SK-MEL-5 (cell line): Measurements from ENCODE around the gene ADCY1. TPM values are rescaled to one million over a fixed set of nuclear protein-coding genes. Genes with fewer than 3 reads are reported as not detected.

Experiments used
- DNase-seq: peaks from one replicate; pipeline ENCODE4 v3.0.0-alpha.2; 2016; ENCODE audit warnings: low read depth, low spot score
- in situ Hi-C: cut with HindIII; loops from 2 replicates; pipeline ENCODE4 v1.10.0; 2016; ENCODE audit warnings: low sequenced_read_pairs, high pct_unique_total_duplicates, low pct_unique_long_range_greater_than_20kb
- total RNA-seq: library from RNA; depleted of rRNA; stranded (reverse); fragments of >200 nt; shearing (Covaris generic); gene quantifications from 2 replicates; pipeline ENCODE4 v1.2.3, GENCODE V29; 2014

Gene ADCY1
- total RNA-seq, 1 experiment from 2014 or later = 39.9 TPM

GRCh38 chr7:45690762-45691150 is 116.6 kb downstream of the ADCY1 start:
- in situ Hi-C loops = no loop called here
- DNase-seq = no peak

- in situ Hi-C loops = no loop called here
- DNase-seq = no peak
Observed at GRCh38 chr7:45691155-45691656, 117.0 kb downstream of the ADCY1 start.

DNA sequence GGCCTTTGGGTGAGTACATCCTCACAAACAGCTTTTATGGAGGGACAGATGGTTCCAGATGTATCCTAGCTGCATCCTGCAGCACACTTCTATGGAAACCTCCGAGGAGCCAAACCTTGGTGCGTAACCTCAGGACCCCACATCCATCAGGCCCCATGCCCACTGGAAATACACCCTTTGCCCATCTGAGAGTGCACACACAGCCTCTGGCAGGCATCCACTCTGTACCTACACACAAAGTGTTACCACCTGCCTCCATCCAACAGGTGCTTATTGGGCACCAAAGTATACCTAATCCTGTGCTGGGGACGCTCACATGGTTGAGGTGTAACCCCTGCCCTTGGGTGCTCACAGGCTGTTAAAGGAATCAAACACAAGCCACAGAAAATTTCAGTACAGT is 117.9 kb downstream of the ADCY1 start:
- DNase-seq = no peak
- in situ Hi-C loops = no loop called here

GRCh38 chr7:45695249-45695995 is 121.3 kb downstream of the ADCY1 start:
- no peak for DNase-seq
- in situ Hi-C loops = no loop called here

- no peak for DNase-seq
- in situ Hi-C loops = no loop called here
Observed at GRCh38 chr7:45696476-45696875, 122.3 kb downstream of the ADCY1 start.

GRCh38 chr7:45697576-45698136 is 123.5 kb downstream of the ADCY1 start:
- in situ Hi-C loops = no loop called here
- no peak for DNase-seq

- in situ Hi-C loops = no loop called here
- no peak for DNase-seq
Observed at GRCh38 chr7:45698303-45699014, 124.3 kb downstream of the ADCY1 start.

- in situ Hi-C loops = no loop called here
- no peak for DNase-seq
Observed at GRCh38 chr7:45699015-45699309, 124.8 kb downstream of the ADCY1 start.

DNA sequence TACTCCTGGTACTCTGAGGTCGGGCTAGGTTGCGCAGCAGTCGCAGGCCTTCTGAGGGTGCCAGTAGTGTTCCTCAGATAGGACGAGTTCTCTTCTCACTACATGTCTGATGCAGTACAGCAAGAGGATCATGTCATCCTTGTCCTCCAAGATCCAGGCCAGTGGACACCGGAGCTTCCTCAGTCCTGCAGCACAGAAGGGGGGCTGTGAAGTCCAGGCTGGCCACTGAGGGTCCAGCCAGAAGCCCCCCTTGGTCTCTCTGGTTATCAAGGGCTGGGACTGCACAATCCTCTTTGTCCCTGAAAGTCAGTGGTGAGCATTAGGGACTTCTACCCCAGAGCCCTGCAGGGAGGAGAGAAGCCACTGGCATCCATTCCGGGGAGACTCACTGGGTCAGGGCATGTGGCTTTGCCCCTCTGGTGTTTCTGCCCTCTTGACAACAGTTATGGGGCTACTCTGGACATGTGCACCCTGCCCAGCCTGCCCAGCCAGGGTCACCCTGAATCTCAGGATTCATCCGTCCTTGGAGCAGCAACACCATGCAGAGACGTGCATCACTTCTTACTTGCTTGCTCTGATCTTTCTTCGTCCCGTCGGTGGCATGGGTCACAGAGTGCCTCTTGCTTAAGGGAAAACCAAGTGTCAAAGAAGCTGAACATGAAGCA is 125.7 kb downstream of the ADCY1 start:
- no peak for DNase-seq
- in situ Hi-C loops = no loop called here

- in situ Hi-C loops = no loop called here
- no peak for DNase-seq
Observed at GRCh38 chr7:45700556-45700955, 126.4 kb downstream of the ADCY1 start.

DNA sequence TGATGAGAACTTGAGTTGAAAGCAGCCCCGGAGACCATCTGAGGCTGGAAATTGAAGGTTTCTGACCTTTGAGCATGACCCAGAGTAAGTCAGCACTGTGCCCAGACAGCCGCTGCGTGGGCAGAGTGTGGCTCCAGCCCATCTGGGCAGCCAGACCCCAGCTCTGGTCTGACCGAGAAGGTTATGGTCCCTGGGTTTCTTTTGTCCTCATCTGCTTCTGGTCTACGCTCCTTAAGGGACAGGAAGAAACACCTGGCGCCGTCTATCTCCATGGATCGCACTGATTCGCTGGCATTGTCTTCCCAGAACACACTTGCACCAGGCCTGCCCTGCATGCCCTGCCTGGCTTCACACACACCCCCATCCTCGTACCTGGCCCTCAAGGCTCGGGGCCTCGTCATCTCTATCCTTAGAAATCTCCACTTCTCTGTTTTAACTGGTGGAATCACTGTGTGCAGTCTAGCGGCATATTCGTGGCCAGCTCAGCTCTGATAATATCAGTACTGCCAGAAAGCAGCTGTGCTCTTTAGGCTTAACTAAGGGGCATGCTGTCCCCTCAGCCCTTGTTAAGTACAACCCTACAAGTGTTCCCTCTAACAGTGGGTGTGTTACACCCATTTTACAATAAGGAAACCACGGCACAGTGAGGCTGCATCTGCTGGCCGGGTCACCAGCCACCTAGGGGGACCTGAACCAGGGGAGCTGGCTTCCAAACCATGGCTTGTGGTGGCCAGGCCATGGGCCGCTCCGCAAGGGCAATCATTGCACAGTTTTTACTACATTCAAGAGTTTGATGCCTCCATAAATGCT is 127.7 kb downstream of the ADCY1 start:
- in situ Hi-C loops = no loop called here
- DNase-seq = no peak

DNA sequence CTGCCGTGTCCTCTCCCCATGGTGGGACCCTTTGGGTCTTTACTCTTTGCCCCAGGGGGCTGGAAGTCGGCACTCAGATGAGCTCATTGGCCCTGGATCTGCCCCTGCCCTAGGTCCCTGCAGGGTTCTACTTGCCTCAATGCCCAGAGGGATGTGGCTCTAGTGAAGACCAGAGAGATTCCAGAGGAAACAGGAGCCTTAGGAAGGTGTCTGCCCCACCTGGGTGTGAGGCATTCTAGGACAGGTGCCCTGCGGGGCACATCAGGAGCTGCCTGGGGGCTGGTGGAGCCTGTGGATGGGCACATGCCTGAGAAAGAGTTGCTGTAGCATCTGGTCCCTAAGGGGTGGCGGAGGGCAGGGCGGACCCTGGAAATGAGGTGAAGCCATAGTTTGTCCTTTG is 128.6 kb downstream of the ADCY1 start:
- DNase-seq = no peak
- in situ Hi-C loops = no loop called here

DNA sequence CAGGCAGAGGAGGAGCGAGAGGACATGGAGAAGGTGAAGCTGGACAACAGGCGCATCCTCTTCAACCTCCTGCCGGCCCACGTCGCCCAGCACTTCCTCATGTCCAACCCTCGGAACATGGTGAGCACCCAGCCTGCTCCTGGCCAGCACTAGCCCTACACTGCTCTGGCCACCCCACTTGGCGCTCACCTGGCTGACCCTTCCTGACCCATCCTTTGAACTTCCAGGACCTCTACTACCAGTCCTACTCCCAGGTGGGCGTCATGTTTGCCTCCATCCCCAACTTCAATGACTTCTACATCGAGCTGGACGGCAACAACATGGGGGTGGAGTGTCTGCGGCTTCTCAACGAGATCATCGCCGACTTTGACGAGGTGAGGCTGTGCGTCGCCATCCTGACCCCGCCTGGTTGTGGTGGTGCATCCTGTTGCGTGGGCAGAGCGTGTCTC is 129.2 kb downstream of the ADCY1 start:
- no peak for DNase-seq
- in situ Hi-C loops = no loop called here

DNA sequence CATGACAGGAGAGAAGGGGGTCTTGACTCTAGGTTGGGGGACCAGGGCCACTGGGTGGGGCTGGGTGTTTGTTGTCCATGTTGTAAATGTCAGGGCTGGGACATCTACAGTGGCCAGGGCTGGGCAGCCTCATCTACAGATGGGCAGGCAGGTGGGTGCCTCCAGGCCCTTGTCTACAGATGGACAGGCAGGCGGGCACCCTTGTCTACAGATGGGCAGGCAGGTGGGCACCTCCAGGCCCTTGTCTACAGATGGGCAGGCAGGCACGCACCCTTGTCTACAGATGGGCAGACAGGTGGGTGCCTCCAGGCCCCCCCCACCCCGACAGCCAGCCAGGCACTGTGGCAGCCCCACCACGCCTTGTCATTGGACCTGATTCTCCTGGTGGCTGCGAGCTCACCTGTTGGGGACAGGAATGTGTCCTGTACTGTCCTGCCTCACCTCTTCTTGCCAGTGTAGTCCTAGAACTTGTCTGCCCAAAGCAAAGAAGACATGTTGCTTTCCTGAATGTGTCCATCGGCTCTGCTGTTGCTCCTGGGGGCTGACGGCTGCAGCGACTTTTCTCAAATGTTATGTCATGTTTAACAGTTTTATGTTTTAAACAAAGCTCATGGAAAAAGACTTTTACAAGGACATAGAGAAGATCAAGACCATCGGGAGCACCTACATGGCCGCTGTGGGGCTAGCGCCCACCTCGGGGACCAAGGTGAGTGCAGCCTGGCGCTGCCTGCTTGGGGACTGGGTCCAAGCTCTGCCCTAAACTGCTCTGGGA is 129.9 kb downstream of the ADCY1 start:
- in situ Hi-C loops = no loop called here
- DNase-seq = no peak

DNA sequence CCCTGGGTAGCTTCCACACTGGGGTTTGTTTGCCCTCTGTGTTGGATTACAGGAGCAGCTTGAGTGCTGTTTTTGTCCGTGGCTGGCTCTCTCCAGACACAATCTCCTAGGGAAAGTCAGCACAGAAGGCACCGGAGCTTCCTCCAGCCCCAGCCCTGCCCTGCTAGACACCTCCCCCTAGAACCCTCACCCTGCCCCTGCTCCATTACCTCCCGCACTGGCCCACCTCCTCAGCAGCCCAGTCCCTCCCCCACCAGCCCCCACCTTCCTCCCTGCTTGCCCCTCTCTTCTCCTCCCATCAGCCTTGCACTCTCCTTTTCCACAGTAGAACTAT is 130.5 kb downstream of the ADCY1 start:
- no peak for DNase-seq
- in situ Hi-C loops = no loop called here

DNA sequence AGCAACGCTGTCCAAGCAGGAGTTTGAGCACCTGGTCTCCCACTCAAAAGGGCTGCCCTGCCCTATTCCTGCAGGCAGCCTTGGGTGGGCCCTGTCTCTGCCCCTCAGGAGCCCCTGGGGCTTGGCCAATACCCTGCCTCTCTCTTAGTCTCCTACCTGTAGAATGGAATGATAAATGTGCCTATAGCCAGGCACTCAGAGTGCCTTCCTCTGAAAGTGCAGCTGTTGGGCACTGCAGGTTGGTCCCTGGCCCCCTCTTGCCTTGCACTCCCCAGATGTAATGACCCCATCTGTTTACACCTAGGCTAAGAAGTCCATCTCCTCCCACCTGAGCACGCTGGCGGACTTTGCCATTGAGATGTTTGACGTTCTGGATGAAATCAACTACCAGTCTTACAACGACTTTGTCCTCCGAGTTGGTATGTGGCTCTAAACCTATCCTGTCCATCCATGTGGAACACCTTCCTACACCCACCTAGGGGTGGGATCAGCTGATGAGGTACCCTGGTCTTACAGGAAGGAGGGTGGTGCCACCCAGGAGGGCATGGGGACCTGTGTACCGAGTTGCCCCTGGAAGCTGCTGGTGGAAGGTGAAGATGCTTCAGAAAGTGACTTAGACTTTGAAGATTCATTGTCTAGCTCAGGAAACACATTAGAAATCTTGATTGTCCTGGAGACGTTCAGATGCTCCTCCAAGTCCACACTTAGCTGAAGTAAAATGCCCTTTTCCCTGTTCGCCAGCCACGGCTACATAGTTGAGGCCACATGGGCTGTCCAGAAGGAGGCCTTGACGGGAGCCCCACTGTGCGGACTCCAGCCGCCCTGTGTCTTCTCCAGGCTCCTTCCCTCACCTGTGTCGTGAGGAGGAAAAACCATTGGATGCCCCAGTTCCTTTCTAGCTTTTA is 134.1 kb downstream of the ADCY1 start:
- DNase-seq = no peak
- in situ Hi-C loops = no loop called here
